Peyer's patch (tissue), 4 donors: ENCODE measurements around the gene CRHR2.

ENCODE experiments used
- POLR2A ChIP-seq, 2 donors: fragments of 450-650 bp; IDR thresholded peaks; one replicate each; pipeline ENCODE4 v1.5.1; 2017; ENCODE audit warnings: antibody characterized with exemption in 2 of 2, mild to moderate bottlenecking in 2 of 2, moderate library complexity in 2 of 2
- TF ChIP-seq, protein P1 (sequence below), 6 experiments: fragments of 450-650 bp in 4 of 6; fragments of 200-600 bp in 2 of 6; sonication (generic) in 1 of 6; IDR thresholded peaks; one replicate each; pipeline ENCODE4 v1.5.1; 2017 to 2019; ENCODE audit warnings: antibody characterized with exemption in 6 of 6, mild to moderate bottlenecking in 3 of 6, moderate library complexity in 1 of 6

DNA sequence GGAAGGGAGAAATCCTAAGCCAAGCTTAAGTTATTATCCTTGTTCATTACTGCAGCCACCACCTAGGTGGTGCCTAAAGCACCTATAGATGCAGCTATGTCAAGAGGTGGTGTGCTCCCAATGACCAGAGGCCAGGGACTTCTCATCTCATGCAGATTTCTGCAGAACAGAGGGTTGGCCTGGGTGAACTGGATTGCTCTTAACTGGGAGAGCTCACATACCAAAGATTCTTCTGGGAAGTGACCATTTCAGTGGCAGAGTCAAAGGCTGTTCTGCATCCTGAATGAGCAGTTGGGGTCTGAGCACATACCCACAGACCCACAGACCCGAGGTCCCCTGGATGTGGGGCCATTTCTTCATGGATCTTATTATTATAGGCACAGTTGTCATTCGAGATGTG lies 2.1 kb upstream of the CRHR2 start:
- TF ChIP-seq, protein P1, sequence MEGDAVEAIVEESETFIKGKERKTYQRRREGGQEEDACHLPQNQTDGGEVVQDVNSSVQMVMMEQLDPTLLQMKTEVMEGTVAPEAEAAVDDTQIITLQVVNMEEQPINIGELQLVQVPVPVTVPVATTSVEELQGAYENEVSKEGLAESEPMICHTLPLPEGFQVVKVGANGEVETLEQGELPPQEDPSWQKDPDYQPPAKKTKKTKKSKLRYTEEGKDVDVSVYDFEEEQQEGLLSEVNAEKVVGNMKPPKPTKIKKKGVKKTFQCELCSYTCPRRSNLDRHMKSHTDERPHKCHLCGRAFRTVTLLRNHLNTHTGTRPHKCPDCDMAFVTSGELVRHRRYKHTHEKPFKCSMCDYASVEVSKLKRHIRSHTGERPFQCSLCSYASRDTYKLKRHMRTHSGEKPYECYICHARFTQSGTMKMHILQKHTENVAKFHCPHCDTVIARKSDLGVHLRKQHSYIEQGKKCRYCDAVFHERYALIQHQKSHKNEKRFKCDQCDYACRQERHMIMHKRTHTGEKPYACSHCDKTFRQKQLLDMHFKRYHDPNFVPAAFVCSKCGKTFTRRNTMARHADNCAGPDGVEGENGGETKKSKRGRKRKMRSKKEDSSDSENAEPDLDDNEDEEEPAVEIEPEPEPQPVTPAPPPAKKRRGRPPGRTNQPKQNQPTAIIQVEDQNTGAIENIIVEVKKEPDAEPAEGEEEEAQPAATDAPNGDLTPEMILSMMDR (IDR thresholded peaks at IDR 0.05) = no peak
- no peak for TF ChIP-seq POLR2A (IDR thresholded peaks at IDR 0.05)
